Mucosa of rectum (tissue), 2 donors: ENCODE measurements around the gene TNFAIP8.
A peak's percentile ranks its signal among the peaks of the same experiment; 100 is the strongest.

ENCODE experiments used
- H3K27ac ChIP-seq, 2 donors: one replicate each; pipeline ENCODE4 v1.7.0; 2013; ENCODE audit warnings: inconsistent platforms in 2 of 2, low read depth in 2 of 2, low read length in 2 of 2
- H3K27me3 ChIP-seq, 2 donors: one replicate each; pipeline ENCODE4 v1.7.0; 2013; ENCODE audit warnings: low read length in 2 of 2; ENCODE audit not compliant: control insufficient read depth in 2 of 2, insufficient read depth in 2 of 2
- H3K36me3 ChIP-seq, 2 donors: one replicate each; pipeline ENCODE4 v1.7.0; 2013; ENCODE audit warnings: low read length in 2 of 2; ENCODE audit not compliant: control insufficient read depth in 2 of 2, insufficient read depth in 2 of 2
- H3K4me1 ChIP-seq, 2 donors: one replicate each; pipeline ENCODE4 v1.7.0; 2013; ENCODE audit warnings: low read length in 2 of 2, mild to moderate bottlenecking in 1 of 2; ENCODE audit not compliant: control insufficient read depth in 2 of 2, insufficient read depth in 2 of 2
- H3K4me3 ChIP-seq, 2 donors: one replicate each; pipeline ENCODE4 v1.7.0; 2013; ENCODE audit warnings: low read length in 2 of 2
- H3K9ac ChIP-seq, 2 donors: one replicate each; pipeline ENCODE4 v1.7.0; 2013; ENCODE audit warnings: low read length in 2 of 2, low read depth in 1 of 2, mild to moderate bottlenecking in 1 of 2
- H3K9me3 ChIP-seq, 2 donors: one replicate each; pipeline ENCODE4 v1.7.0; 2013; ENCODE audit warnings: low read length in 2 of 2; ENCODE audit not compliant: control insufficient read depth in 2 of 2
- donor health status: healthy.
- donor health status: Normal muscosa, but diverticular disease.

TNFAIP8 gene

GRCh38 chr5:119388619-119389190 is 32.9 kb downstream of the TNFAIP8 start:
- H3K9ac ChIP-seq = no peak overlapping the region
- H3K4me3 ChIP-seq = no peak overlapping the region
- H3K27me3 ChIP-seq = no peaks in the 10 kb centered on the region
- peaks cover 0 to 4% of the 10 kb centered on the region in 2 donors for H3K36me3 ChIP-seq
- H3K27ac ChIP-seq = no peak overlapping the region
- peaks cover 2 to 4% of the 10 kb centered on the region in 2 donors for H3K4me1 ChIP-seq
- H3K9me3 ChIP-seq = no peaks in the 10 kb centered on the region

GRCh38 chr5:119389288-119390030 is 33.6 kb downstream of the TNFAIP8 start:
- peak overlapping the region in 1 of 2 donors; percentile 8 for H3K4me3 ChIP-seq
- no peak overlapping the region for H3K27ac ChIP-seq
- no peaks in the 10 kb centered on the region for H3K9me3 ChIP-seq
- peaks cover 2 to 4% of the 10 kb centered on the region in 2 donors for H3K4me1 ChIP-seq
- no peaks in the 10 kb centered on the region for H3K27me3 ChIP-seq
- peaks cover 0 to 4% of the 10 kb centered on the region in 2 donors for H3K36me3 ChIP-seq
- H3K9ac ChIP-seq = no peak overlapping the region

- no peak overlapping the region for H3K27ac ChIP-seq
- H3K9ac ChIP-seq = no peak overlapping the region
- H3K4me3 ChIP-seq = no peak overlapping the region
- peaks cover 0 to 4% of the 10 kb centered on the region in 2 donors for H3K36me3 ChIP-seq
- H3K9me3 ChIP-seq = no peaks in the 10 kb centered on the region
- no peaks in the 10 kb centered on the region for H3K27me3 ChIP-seq
- peaks cover 2 to 4% of the 10 kb centered on the region in 2 donors for H3K4me1 ChIP-seq
Observed at GRCh38 chr5:119390404-119390803, 34.6 kb downstream of the TNFAIP8 start.

- Histone ChIP-seq H3K27ac (no peak overlapping the region), H3K4me1 (peaks cover 0 to 2% of the 10 kb centered on the region in 2 donors), H3K27me3 (no peaks in the 10 kb centered on the region)
Observed at GRCh38 chr5:119393201-119393691, 37.4 kb downstream of the TNFAIP8 start.

GRCh38 chr5:119393746-119394145 is 37.9 kb downstream of the TNFAIP8 start:
- H3K9ac ChIP-seq = no peak overlapping the region

More at GRCh38 chr5:119393201-119393691, 37.4 kb downstream of the TNFAIP8 start:
- Histone ChIP-seq H3K4me3 (no peak overlapping the region), H3K9ac (no peak overlapping the region), H3K36me3 (peaks cover 0 to 4% of the 10 kb centered on the region in 2 donors), H3K9me3 (no peaks in the 10 kb centered on the region)

GRCh38 chr5:119395080-119395836 is 39.4 kb downstream of the TNFAIP8 start:
- H3K4me3 ChIP-seq = no peak overlapping the region
- H3K9me3 ChIP-seq = no peaks in the 10 kb centered on the region
- H3K9ac ChIP-seq = no peak overlapping the region
- peaks cover 0 to 7% of the 10 kb centered on the region in 2 donors for H3K4me1 ChIP-seq
- peaks cover 0 to 4% of the 10 kb centered on the region in 2 donors for H3K36me3 ChIP-seq
- no peaks in the 10 kb centered on the region for H3K27me3 ChIP-seq
- no peak overlapping the region for H3K27ac ChIP-seq

More at GRCh38 chr5:119393746-119394145, 37.9 kb downstream of the TNFAIP8 start:
- Histone ChIP-seq H3K9me3 (no peaks in the 10 kb centered on the region), H3K27me3 (no peaks in the 10 kb centered on the region), H3K4me3 (no peak overlapping the region), H3K4me1 (peaks cover 0 to 2% of the 10 kb centered on the region in 2 donors), H3K36me3 (peaks cover 0 to 4% of the 10 kb centered on the region in 2 donors), H3K27ac (no peak overlapping the region)

GRCh38 chr5:119396030-119396664 is 40.3 kb downstream of the TNFAIP8 start:
- H3K4me3 ChIP-seq = no peak overlapping the region
- no peaks in the 10 kb centered on the region for H3K27me3 ChIP-seq
- no peak overlapping the region for H3K27ac ChIP-seq
- H3K36me3 ChIP-seq = peaks cover 0 to 4% of the 10 kb centered on the region in 2 donors
- no peak overlapping the region for H3K9ac ChIP-seq
- peaks cover 0 to 10% of the 10 kb centered on the region in 2 donors for H3K4me1 ChIP-seq
- H3K9me3 ChIP-seq = no peaks in the 10 kb centered on the region

GRCh38 chr5:119397518-119398380 is 41.9 kb downstream of the TNFAIP8 start:
- H3K36me3 ChIP-seq = peaks cover 0 to 3% of the 10 kb centered on the region in 2 donors
- no peak overlapping the region for H3K9ac ChIP-seq
- H3K4me3 ChIP-seq = no peak overlapping the region
- no peaks in the 10 kb centered on the region for H3K27me3 ChIP-seq
- H3K27ac ChIP-seq = no peak overlapping the region
- H3K4me1 ChIP-seq = peaks cover 0 to 10% of the 10 kb centered on the region in 2 donors
- no peaks in the 10 kb centered on the region for H3K9me3 ChIP-seq
